Measurements from ENCODE around the gene OSCAR.
A peak's percentile ranks its signal among the peaks of the same experiment; 100 is the strongest.

The OSCAR gene

GRCh38 chr19:54100561-54100960 lies at the start of gene OSCAR:
Gene OSCAR (minus strand): TSS chr19:54100803. CDS start chr19:54100792, 11 bp downstream.
- DNase-seq (ENCODE audit: low read depth in 2 of 2), result no peak

- no peak for DNase-seq (ENCODE audit: low read depth in 2 of 2)
Observed at GRCh38 chr19:54149021-54149812, 48.6 kb upstream of the OSCAR start.

GRCh38 chr19:54148158-54148557 lies 47.6 kb upstream of the OSCAR start:
- no peak for DNase-seq (ENCODE audit: low read depth in 2 of 2)

- DNase-seq (ENCODE audit: low read depth in 2 of 2), result no peak
Observed at GRCh38 chr19:54147676-54148075, 47.1 kb upstream of the OSCAR start.

- DNase-seq (ENCODE audit: low read depth in 2 of 2), result no peak
Observed at GRCh38 chr19:54145541-54146158, 45.0 kb upstream of the OSCAR start.

GRCh38 chr19:54142166-54142780 lies 41.7 kb upstream of the OSCAR start:
- no peak for DNase-seq (ENCODE audit: low read depth in 2 of 2)

GRCh38 chr19:54141356-54141755 lies 40.8 kb upstream of the OSCAR start:
- no peak for DNase-seq (ENCODE audit: low read depth in 2 of 2)

- DNase-seq (ENCODE audit: low read depth in 2 of 2), result no peak
Observed at GRCh38 chr19:54138489-54139256, 38.1 kb upstream of the OSCAR start.

GRCh38 chr19:54137699-54138488 lies 37.3 kb upstream of the OSCAR start, which contains the start of gene CNOT3:
Gene CNOT3 (plus strand): TSS chr19:54137762. CDS start chr19:54142979, 5,217 bp downstream.
- peak in 1 of 2 donors; percentile 35 for DNase-seq (ENCODE audit: low read depth in 2 of 2)

- peak; percentile 99 to 100 for DNase-seq (ENCODE audit: low read depth in 2 of 2)
Observed at GRCh38 chr19:54136864-54137698, 36.5 kb upstream of the OSCAR start.

GRCh38 chr19:54136086-54136863 lies 35.7 kb upstream of the OSCAR start:
- DNase-seq (ENCODE audit: low read depth in 2 of 2), result no peak

GRCh38 chr19:54133957-54134590 lies 33.5 kb upstream of the OSCAR start:
- no peak for DNase-seq (ENCODE audit: low read depth in 2 of 2)

- no peak for DNase-seq (ENCODE audit: low read depth in 2 of 2)
Observed at GRCh38 chr19:54133312-54133956, 32.8 kb upstream of the OSCAR start.

- no peak for DNase-seq (ENCODE audit: low read depth in 2 of 2)
Observed at GRCh38 chr19:54129617-54129996, 29.0 kb upstream of the OSCAR start.

GRCh38 chr19:54128796-54129616 lies 28.4 kb upstream of the OSCAR start:
- DNase-seq (ENCODE audit: low read depth in 2 of 2), result no peak

GRCh38 chr19:54128441-54128725 lies 27.8 kb upstream of the OSCAR start:
- DNase-seq (ENCODE audit: low read depth in 2 of 2), result no peak

GRCh38 chr19:54127688-54128440 lies 27.3 kb upstream of the OSCAR start:
- no peak for DNase-seq (ENCODE audit: low read depth in 2 of 2)

Data from stimulated activated CD8-positive, alpha-beta memory T cell treated with anti-CD3 and anti-CD28 coated beads, Interleukin-7, amount 100 ng/mL, for 4 hours (primary cell).